ENCODE measurements around the gene SEC16A.

SEC16A gene, protein sequence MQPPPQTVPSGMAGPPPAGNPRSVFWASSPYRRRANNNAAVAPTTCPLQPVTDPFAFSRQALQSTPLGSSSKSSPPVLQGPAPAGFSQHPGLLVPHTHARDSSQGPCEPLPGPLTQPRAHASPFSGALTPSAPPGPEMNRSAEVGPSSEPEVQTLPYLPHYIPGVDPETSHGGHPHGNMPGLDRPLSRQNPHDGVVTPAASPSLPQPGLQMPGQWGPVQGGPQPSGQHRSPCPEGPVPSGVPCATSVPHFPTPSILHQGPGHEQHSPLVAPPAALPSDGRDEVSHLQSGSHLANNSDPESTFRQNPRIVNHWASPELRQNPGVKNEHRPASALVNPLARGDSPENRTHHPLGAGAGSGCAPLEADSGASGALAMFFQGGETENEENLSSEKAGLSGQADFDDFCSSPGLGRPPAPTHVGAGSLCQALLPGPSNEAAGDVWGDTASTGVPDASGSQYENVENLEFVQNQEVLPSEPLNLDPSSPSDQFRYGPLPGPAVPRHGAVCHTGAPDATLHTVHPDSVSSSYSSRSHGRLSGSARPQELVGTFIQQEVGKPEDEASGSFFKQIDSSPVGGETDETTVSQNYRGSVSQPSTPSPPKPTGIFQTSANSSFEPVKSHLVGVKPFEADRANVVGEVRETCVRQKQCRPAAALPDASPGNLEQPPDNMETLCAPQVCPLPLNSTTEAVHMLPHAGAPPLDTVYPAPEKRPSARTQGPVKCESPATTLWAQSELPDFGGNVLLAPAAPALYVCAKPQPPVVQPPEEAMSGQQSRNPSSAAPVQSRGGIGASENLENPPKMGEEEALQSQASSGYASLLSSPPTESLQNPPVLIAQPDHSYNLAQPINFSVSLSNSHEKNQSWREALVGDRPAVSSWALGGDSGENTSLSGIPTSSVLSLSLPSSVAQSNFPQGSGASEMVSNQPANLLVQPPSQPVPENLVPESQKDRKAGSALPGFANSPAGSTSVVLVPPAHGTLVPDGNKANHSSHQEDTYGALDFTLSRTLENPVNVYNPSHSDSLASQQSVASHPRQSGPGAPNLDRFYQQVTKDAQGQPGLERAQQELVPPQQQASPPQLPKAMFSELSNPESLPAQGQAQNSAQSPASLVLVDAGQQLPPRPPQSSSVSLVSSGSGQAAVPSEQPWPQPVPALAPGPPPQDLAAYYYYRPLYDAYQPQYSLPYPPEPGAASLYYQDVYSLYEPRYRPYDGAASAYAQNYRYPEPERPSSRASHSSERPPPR (N-terminal part only)

DNA sequence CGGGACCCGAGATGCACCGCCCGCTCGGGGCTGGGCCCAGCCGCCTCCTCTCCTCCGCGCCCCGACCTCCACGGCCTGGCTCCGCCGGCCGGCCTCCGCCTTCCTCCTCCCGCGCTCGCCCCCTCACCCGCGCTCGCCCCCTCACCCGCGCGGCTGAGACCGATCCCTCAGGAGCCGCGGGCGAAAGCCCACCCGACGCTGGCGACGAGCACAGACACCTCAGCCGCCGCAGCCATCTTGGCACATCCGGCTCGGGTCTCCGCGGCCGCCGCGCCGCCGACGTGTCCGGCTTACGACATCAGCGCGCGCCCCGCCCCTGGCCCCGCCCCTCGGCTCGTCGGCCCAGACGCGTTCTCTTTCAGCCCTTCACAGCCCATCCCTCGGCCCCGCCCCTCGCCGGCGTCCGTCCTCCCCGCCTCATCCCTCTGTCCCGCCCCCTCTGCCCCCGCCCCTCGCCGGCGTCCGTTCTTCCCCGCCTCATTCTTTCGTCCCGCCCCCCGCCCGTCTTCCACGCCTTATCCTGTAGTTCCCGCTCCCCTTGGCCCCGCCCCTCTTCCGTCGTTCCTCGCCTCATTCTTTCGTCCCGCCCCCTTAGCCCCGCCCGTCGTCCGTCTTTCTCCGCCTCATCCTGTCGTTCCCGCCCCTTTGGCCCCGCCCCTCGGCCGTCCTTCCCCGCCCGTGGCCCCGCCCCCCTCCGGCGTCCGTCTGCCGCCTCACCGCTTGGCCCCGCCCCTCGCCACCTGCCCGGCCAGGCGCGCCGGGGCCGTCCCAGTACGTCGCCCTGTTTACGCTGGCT is at the start of gene SEC16A:
TSS of gene SEC16A (minus strand) at position 248 of the 796 bp plus-strand sequence. CDS start 5,425 bp downstream, outside the sequence.
- H3K27me3 ChIP-seq (ENCODE audit: control insufficient read depth in 5 of 5, insufficient read depth in 4 of 5, low read length in 5 of 5): no peaks in the 10 kb centered on the region

DNA sequence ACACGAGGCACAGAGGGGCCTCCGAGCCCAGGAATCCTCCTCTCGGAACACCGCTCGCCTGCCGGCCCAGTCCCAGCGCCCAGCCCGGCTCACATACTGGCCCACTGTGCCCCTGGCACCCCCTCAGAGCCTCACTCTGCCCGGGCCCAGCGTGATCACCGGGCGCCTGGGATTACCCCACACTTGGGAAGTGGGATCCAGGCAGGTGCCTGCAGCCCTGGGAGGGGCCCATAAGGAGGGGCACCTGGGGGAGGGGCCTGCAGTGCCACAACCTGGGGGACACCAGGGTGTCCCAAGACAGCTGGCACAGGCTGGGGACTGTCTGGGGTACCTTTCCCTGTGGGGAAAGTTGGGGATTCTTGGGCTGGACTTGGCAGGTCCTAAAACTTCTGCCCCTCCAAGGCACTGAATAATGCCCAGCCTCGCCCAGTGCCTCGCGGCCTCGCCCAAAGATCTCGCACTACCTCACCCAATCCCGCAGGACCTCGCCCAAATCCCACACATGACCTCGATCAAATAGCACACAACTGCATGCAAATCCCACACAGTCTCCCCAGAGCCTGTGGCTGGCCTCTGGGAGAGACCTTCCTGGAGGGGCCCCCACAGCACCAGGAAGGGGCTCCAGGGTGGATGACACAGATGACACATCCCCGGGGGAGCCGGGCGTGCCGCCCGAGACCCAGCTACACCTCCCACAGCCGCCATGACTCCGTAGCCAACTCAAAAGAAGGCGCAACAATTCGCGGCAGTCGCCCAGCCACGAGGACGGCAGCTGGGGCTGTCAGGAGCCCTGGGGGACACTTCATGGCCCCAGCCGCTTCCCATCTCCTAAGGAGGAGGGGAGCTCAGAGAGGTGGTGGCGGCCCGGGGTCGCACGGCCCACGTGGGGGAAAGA is 49.3 kb upstream of the SEC16A start:
- Histone ChIP-seq H3K27me3 (ENCODE audit: control insufficient read depth in 5 of 5, insufficient read depth in 4 of 5, low read length in 5 of 5) (no peaks in the 10 kb centered on the region), H3K4me1 (ENCODE audit: control insufficient read depth in 5 of 5, insufficient read depth in 5 of 5, low read length in 5 of 5) (peaks cover 8 to 93% (median 91%) of the 10 kb centered on the region in 5 donors), H3K36me3 (ENCODE audit: control insufficient read depth in 5 of 5, insufficient read depth in 5 of 5, low read length in 5 of 5) (peaks cover 0 to 21% (median 15%) of the 10 kb centered on the region in 5 donors), H3K9me3 (ENCODE audit: control insufficient read depth in 5 of 5, low read length in 5 of 5) (no peaks in the 10 kb centered on the region), H3K27ac (ENCODE audit: low read depth, low read length) (peak overlapping the region; percentile 67), H3K9ac (ENCODE audit: low read length in 5 of 5) (peak overlapping the region in 2 of 5 donors; percentile 30 to 47), H3K4me3 (ENCODE audit: low read depth in 1 of 5, low read length in 5 of 5) (peak overlapping the region in 2 of 5 donors; percentile 24 to 34)

More for the DNA sequence above, at the start of gene SEC16A:
- peaks cover 6 to 32% (median 28%) of the 10 kb centered on the region in 5 donors for H3K4me1 ChIP-seq (ENCODE audit: control insufficient read depth in 5 of 5, insufficient read depth in 5 of 5, low read length in 5 of 5)
- peak within 1 kb of the TSS; percentile 39 to 96 (median 92) for H3K9ac ChIP-seq (ENCODE audit: low read length in 5 of 5)
- H3K36me3 ChIP-seq (ENCODE audit: control insufficient read depth in 5 of 5, insufficient read depth in 5 of 5, low read length in 5 of 5): peaks cover 0 to 13% (median 2%) of the 10 kb centered on the region in 5 donors
- H3K9me3 ChIP-seq (ENCODE audit: control insufficient read depth in 5 of 5, low read length in 5 of 5): no peaks in the 10 kb centered on the region
- peak within 1 kb of the TSS; percentile 94 for H3K27ac ChIP-seq (ENCODE audit: low read depth, low read length)
- peak within 1 kb of the TSS; percentile 76 to 92 (median 84) for H3K4me3 ChIP-seq (ENCODE audit: low read depth in 1 of 5, low read length in 5 of 5)

DNA sequence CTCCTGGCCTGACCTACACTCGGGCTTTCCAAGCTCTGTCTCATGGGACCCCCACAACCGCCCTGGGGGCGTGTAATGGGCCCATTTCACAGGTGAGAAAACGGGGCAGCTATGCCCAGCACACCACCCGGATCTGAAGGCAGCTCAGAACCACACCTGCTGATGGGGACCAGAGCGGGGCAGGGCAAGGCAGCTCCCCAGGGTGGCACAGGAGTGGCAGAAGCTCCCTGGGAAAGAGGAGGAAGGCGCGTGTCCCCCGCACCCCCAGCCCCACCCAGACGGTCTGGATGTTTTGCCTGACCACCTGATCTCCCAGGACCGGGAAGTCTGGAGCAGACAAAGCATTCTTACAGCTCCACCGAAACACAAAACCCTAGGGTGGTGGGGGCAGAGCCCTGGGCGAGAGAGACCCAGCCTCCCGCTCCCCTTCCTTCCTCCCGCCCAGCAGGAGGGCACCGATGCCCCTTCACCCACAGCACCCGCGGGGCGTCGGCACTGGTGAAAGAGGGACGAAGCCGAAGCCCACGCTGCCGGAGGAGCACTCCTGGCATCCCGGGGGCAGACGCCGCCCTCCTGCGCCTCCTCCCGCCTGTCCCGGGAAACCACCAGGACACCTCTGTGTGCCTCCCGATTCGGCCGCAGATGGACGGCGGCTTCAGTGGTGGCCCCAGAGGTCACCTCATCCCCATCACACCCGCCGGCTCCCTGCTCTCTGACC is 48.5 kb upstream of the SEC16A start:
- no peaks in the 10 kb centered on the region for H3K9me3 ChIP-seq (ENCODE audit: control insufficient read depth in 5 of 5, low read length in 5 of 5)
- no peaks in the 10 kb centered on the region for H3K27me3 ChIP-seq (ENCODE audit: control insufficient read depth in 5 of 5, insufficient read depth in 4 of 5, low read length in 5 of 5)
- peak overlapping the region; percentile 67 for H3K27ac ChIP-seq (ENCODE audit: low read depth, low read length)
- H3K9ac ChIP-seq (ENCODE audit: low read length in 5 of 5): peak overlapping the region in 2 of 5 donors; percentile 11 to 30
- peak overlapping the region in 2 of 5 donors; percentile 24 to 37 for H3K4me3 ChIP-seq (ENCODE audit: low read depth in 1 of 5, low read length in 5 of 5)
- peaks cover 10 to 93% (median 91%) of the 10 kb centered on the region in 5 donors for H3K4me1 ChIP-seq (ENCODE audit: control insufficient read depth in 5 of 5, insufficient read depth in 5 of 5, low read length in 5 of 5)
- H3K36me3 ChIP-seq (ENCODE audit: control insufficient read depth in 5 of 5, insufficient read depth in 5 of 5, low read length in 5 of 5): peaks cover 0 to 13% (median 7%) of the 10 kb centered on the region in 5 donors

DNA sequence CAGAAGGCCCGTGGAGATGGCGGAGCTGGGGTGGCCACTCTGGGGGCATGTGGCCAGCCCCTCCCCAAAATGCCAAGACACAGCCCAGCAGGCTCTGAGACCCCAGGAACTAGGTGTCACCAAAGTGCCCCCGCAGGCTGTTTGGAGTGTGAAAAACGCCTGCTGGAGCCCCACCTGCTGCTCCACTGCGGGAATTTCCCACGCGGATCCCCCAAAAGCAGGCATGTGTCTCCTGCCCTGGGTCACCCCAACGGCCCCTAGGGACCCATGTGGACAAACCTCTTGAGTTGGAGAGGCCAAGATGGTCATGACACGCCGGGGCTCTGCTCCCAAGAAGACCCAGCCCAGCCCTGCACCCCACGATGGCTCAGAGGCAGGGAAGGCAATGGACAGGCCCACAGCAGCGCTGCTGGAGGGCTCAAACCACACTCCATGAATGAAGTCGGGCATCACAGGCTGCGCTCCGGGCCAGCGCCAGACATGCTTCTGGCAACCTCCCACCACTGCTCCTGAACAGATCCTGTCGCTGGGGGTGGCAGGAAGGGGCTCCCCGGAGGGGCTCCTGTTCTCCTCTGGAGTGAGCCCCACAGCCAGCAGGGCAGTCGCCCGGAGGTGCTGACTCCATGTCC is 47.7 kb upstream of the SEC16A start:
- peak overlapping the region; percentile 67 for H3K27ac ChIP-seq (ENCODE audit: low read depth, low read length)
- peaks cover 7 to 95% (median 93%) of the 10 kb centered on the region in 5 donors for H3K4me1 ChIP-seq (ENCODE audit: control insufficient read depth in 5 of 5, insufficient read depth in 5 of 5, low read length in 5 of 5)
- H3K9ac ChIP-seq (ENCODE audit: low read length in 5 of 5): peak overlapping the region in 1 of 5 donors; percentile 11
- H3K36me3 ChIP-seq (ENCODE audit: control insufficient read depth in 5 of 5, insufficient read depth in 5 of 5, low read length in 5 of 5): peaks cover 0 to 11% (median 6%) of the 10 kb centered on the region in 5 donors
- no peaks in the 10 kb centered on the region for H3K27me3 ChIP-seq (ENCODE audit: control insufficient read depth in 5 of 5, insufficient read depth in 4 of 5, low read length in 5 of 5)
- H3K9me3 ChIP-seq (ENCODE audit: control insufficient read depth in 5 of 5, low read length in 5 of 5): no peaks in the 10 kb centered on the region
- peak overlapping the region in 2 of 5 donors; percentile 36 to 37 for H3K4me3 ChIP-seq (ENCODE audit: low read depth in 1 of 5, low read length in 5 of 5)

DNA sequence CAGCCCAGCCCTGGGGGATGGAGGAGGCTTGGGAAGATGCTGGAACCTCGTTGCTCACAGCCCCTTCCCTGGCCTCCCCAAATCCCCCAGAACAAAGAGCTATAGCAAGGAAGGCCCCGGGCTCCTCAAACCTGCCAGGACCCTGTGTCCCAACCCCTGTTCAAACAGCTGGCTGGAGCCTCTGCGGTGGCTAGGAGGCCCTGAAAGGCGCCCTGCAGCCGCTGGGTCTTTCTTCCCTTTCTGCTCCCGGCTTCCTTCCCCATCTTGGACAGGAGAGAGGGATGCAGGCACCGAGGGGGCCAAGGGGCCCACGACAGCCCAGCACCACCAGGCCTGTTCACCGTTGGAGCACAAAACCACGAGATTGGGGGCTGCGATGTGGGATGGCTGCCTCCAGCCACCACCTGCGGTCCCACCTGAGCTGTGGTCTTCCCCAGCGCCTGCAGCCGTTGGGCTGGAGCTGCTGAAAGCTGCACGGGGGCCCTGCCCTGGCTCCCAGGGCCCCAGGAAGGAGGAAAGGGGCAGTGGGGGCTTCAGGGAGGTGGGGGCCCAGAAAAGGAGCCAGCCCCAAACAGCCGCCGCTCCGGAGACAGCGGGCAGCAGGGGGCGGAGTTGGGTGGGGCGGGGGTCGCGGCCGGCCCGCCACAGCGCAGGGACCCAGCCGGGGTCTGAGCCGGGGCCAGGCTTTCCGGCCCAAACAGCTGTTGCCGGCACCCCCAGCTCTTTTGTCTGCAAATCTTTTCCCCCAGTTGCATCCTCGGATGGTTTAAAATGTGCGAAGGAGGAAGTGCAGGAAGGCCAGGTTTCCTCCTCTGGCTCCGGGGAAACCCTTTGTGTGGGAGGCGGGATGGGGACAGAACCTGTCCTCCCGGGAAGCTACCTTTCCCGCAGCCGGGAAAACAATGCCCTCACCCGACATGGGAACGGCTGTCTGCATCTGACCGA is 46.9 kb upstream of the SEC16A start:
- H3K9ac ChIP-seq (ENCODE audit: low read length in 5 of 5): no peak overlapping the region
- H3K27me3 ChIP-seq (ENCODE audit: control insufficient read depth in 5 of 5, insufficient read depth in 4 of 5, low read length in 5 of 5): no peaks in the 10 kb centered on the region
- H3K36me3 ChIP-seq (ENCODE audit: control insufficient read depth in 5 of 5, insufficient read depth in 5 of 5, low read length in 5 of 5): peaks cover 0 to 11% (median 6%) of the 10 kb centered on the region in 5 donors
- no peaks in the 10 kb centered on the region for H3K9me3 ChIP-seq (ENCODE audit: control insufficient read depth in 5 of 5, low read length in 5 of 5)
- peak overlapping the region; percentile 67 for H3K27ac ChIP-seq (ENCODE audit: low read depth, low read length)
- H3K4me3 ChIP-seq (ENCODE audit: low read depth in 1 of 5, low read length in 5 of 5): peak overlapping the region in 2 of 5 donors; percentile 36 to 37
- peaks cover 7 to 98% (median 96%) of the 10 kb centered on the region in 5 donors for H3K4me1 ChIP-seq (ENCODE audit: control insufficient read depth in 5 of 5, insufficient read depth in 5 of 5, low read length in 5 of 5)

DNA sequence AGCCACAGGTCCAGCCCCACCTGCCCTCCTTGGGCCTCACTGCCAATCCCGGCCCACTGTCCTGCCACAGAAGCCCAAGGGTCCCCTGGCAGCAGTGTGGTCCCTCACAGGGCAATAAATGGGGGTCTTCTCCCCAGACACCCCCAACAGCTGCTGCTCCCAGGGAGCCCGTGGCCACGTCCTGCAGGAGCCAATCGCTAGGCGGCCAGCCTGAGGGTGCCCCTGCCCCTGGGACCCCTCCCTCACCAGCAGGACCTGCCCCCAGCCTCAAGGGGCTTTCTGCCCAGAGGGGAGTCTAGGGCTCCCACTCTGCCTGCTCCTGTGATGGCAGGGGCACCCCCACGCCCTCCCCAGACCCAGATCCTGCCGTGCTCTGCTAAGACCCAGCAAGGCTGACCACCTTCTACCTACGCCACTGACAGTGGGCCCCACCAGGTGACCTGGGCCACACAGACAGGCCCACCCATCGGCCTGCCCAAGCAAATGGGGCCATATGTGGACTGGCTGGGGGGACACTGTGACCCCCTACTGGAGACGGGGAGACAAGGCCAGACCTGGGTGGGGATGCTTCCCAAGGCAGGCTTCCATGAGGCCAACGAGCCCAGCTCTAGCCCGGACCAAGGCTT is 46.0 kb upstream of the SEC16A start:
- Histone ChIP-seq H3K9ac (ENCODE audit: low read length in 5 of 5) (peak overlapping the region in 2 of 5 donors; percentile 11 to 37), H3K36me3 (ENCODE audit: control insufficient read depth in 5 of 5, insufficient read depth in 5 of 5, low read length in 5 of 5) (peaks cover 0 to 7% (median 3%) of the 10 kb centered on the region in 5 donors), H3K4me1 (ENCODE audit: control insufficient read depth in 5 of 5, insufficient read depth in 5 of 5, low read length in 5 of 5) (peaks cover 7 to 99% (median 94%) of the 10 kb centered on the region in 5 donors), H3K4me3 (ENCODE audit: low read depth in 1 of 5, low read length in 5 of 5) (peak overlapping the region in 1 of 5 donors; percentile 37), H3K9me3 (ENCODE audit: control insufficient read depth in 5 of 5, low read length in 5 of 5) (no peaks in the 10 kb centered on the region), H3K27ac (ENCODE audit: low read depth, low read length) (peak overlapping the region; percentile 60), H3K27me3 (ENCODE audit: control insufficient read depth in 5 of 5, insufficient read depth in 4 of 5, low read length in 5 of 5) (no peaks in the 10 kb centered on the region)

Measured in subcutaneous abdominal adipose tissue (tissue), 5 donors.